Hair follicular keratinocyte (primary cell): Measurements from ENCODE around the gene REEP5. TPM values are rescaled to one million over a fixed set of nuclear protein-coding genes. Genes with fewer than 3 reads are reported as not detected.

ENCODE experiments used
- total RNA-seq: library from RNA; depleted of rRNA; stranded (reverse); fragments of >200 nt; gene quantifications from 2 replicates; pipeline ENCODE4 v1.2.3, GENCODE V29; 2015

The REEP5 gene
- 50.9 and 57.7 TPM in 2 replicates for total RNA-seq

DNA sequence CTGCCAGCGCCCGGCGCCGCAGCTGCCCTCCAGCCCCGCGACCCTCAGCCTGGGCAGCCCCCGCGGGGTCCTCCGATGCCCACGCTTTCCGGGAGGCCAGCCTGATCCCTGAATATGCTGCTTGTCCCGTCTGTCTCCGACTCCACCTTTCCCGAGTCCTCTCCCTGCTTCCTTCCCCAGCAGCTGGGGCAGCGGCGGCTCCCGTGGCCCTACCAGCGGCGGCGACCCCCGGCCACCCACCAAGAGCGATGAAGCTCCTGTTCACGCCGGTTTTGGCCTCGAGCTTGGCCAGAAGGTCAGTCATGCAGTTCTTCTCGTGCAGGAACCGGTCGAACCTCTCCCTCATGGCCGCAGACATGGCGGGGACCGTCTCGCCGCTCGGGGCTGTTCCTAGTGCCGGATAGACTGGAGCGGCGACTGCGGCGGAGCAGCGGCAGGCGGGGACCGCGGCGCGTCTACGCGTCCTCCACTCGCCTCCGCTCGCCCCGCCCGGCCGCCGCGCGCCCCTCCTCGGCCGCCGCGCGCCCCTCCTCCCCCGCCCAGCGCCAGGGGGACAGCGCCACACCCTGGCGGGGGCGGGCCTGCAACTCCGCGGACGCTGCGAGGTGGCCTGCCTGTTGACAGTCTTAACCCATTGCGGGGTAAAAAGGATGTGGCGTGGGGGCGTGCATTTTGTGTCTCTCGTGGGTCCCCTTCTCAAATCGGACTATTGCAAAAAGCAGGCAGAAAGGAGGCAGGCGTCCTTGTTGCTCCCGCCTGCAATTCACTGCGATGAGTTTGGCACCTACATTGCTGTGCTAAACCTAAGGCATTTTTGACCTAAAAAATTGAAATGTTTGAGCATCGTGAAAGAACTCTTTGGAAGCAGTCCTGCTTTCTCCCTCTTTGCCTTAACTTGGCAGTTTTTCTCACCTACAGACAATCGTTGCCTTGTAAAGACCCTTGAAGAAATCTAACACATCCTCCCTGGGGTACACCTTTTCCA, at the start of gene REEP5:
TSS of gene REEP5 (minus strand) at position 395 of the 985 bp plus-strand sequence. CDS start at position 358, 37 bp downstream.

GRCh38 chr5:112860929-112861637, 60.9 kb downstream of the REEP5 start, which contains the start of gene SRP19:
SRP19 (plus strand) TSS chr5:112861287; CDS start chr5:112861377, 90 bp downstream.

Other genes starting within 250 kb of the REEP5 start
- gene APC, start 184.3 kb downstream of the REEP5 start, total RNA-seq: 27.3 and 28.9 TPM in 2 replicates
- gene SRP19, start 60.9 kb downstream of the REEP5 start, total RNA-seq: 39.5 and 87.1 TPM in 2 replicates
- gene DCP2, start 54.6 kb upstream of the REEP5 start, total RNA-seq: 13.8 and 24.9 TPM in 2 replicates